NB4 (cell line): ENCODE data around the gene FKBP6.
"Not testable (repeated sequence)": the region's sequence is repeated elsewhere in the genome, so short reads cannot be mapped to it uniquely, and the experiment has no call there.

Source experiments
- DNase-seq: peaks from one replicate; pipeline ENCODE4 v3.0.0; 2010; ENCODE audit warnings: low read depth
- H3K4me3 ChIP-seq: one replicate; pipeline ENCODE4 v1.5.1; 2011; ENCODE audit warnings: mild to moderate bottlenecking, low read depth, low read length, moderate library complexity
- CTCF ChIP-seq: IDR thresholded peaks from one replicate; pipeline ENCODE4 v1.5.1; 2012; ENCODE audit warnings: low read depth, low read length
- MAX ChIP-seq: IDR thresholded peaks from 2 replicates; pipeline ENCODE4 v1.6.1; 2011; ENCODE audit warnings: low read depth, low read length
- MYC ChIP-seq: IDR thresholded peaks from 2 replicates; pipeline ENCODE4 v1.6.1; 2011; ENCODE audit warnings: low read depth, low read length
- POLR2A ChIP-seq: IDR thresholded peaks from 2 replicates; pipeline ENCODE4 v1.6.1; 2011; ENCODE audit warnings: mild to moderate bottlenecking; ENCODE audit not compliant: insufficient read length; ENCODE audit errors: extremely low read depth

The FKBP6 gene

GRCh38 chr7:73397521-73398281, 69.7 kb downstream of the FKBP6 start:
- no peak overlapping the region for H3K4me3 ChIP-seq
- TF ChIP-seq MYC (no peak), MAX (no peak), CTCF (no peak), POLR2A (no peak)
- DNase-seq, result no peak

- not testable (repeated sequence) for H3K4me3 ChIP-seq, DNase-seq
These were observed 71.5 kb downstream of the FKBP6 start for GRCh38 chr7:73399185-73400050.

DNA sequence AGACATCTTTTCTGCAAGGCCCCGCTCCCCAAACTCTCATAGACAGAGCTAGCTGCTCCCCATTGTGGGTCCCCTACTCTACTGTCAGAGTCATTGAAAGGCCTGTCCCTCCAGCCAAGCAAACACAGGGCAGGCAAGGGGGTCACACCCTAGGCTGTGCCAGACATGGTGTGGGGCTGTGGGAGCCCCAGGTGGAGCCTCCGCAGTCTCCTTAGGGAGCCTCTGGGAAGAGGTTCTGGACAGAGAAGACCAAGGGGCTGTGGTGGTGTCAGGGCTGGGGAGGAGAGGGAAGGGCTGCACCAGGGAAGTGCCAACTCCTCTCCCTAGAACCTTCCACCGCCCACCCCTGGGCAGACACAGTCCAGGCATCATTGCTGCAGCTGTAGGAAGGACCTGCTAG, 76.9 kb downstream of the FKBP6 start:
- not testable (repeated sequence) for H3K4me3 ChIP-seq, DNase-seq
